Aorta (tissue), 5 donors: ENCODE results near the gene ANKRD6. TPM values are rescaled to one million over a fixed set of nuclear protein-coding genes. Genes with fewer than 3 reads are reported as not detected.
A peak's percentile ranks its signal among the peaks of the same experiment; 100 is the strongest.

ENCODE experiments used
- ATAC-seq: fragments of 200-7000 bp; cut with Tn5 transposase; one replicate; pipeline ENCODE4 v1.9.1; 2022; ENCODE audit warnings: moderate library complexity; ENCODE audit not compliant: low FRiP score
- DNase-seq, 2 donors: peaks; one replicate each; pipeline ENCODE4 v3.0.0-alpha.2; 2020
- H3K27ac ChIP-seq, 2 donors: one replicate each; pipeline ENCODE4 v1.5.1; 2013; ENCODE audit warnings: low read length in 2 of 2, mild to moderate bottlenecking in 2 of 2, moderate library complexity in 2 of 2, control low read depth in 1 of 2, inconsistent platforms in 1 of 2, low read depth in 1 of 2
- H3K27me3 ChIP-seq, 2 donors: one replicate each; pipeline ENCODE4 v1.6.1; 2013; ENCODE audit warnings: control low read depth in 1 of 2, low read length in 1 of 2, mild to moderate bottlenecking in 1 of 2, moderate library complexity in 1 of 2; ENCODE audit not compliant: insufficient read depth in 2 of 2, control insufficient read depth in 1 of 2
- H3K36me3 ChIP-seq, 2 donors: one replicate each; pipeline ENCODE4 v1.6.1; 2013; ENCODE audit warnings: control low read depth in 1 of 2, low read length in 1 of 2, mild to moderate bottlenecking in 1 of 2; ENCODE audit not compliant: insufficient read depth in 2 of 2, control insufficient read depth in 1 of 2
- H3K4me1 ChIP-seq, 2 donors: one replicate each; pipeline ENCODE4 v1.6.1; 2013; ENCODE audit warnings: low read length in 2 of 2, control low read depth in 1 of 2, mild to moderate bottlenecking in 1 of 2, moderate library complexity in 1 of 2; ENCODE audit not compliant: insufficient read depth in 2 of 2, control insufficient read depth in 1 of 2
- H3K4me3 ChIP-seq, 2 donors: one replicate each; pipeline ENCODE4 v1.5.1; 2013; ENCODE audit warnings: low read length in 2 of 2, control low read depth in 1 of 2, mild to moderate bottlenecking in 1 of 2
- H3K9me3 ChIP-seq: one replicate; pipeline ENCODE4 v1.6.1; 2013; ENCODE audit warnings: mild to moderate bottlenecking, low read length; ENCODE audit not compliant: control insufficient read depth
- WGBS, 2 donors: extraction: QIAGEN DNeasy Blood & Tissue Kit; methylation state at CpG; one replicate each; pipeline ENCODE4 v1.1.7; 2013; 5-methylcytosine and 5-hydroxymethylcytosine counted together
- intact Hi-C, 2 donors: fragments of 100-400 bp; cut with DNase I; formaldehyde crosslinking; loops; one replicate each; pipeline versions ENCODE4 v1.14.2 to v1.15.0; 2022
- polyA plus RNA-seq, 2 donors: library from polyadenylated mRNA; stranded (reverse); fragments of 200-250 nt; gene quantifications; one replicate each; pipeline ENCODE4 v1.2.3, GENCODE V29; 2013
- total RNA-seq, 2 donors: library from RNA; stranded (reverse); fragmentation: NEBNext Ultra II Directional; extraction: Animal tissue kit (Norgen Biotek cat#: 25700); gene quantifications; one replicate each; pipeline ENCODE4 v1.2.1, GENCODE V29; 2021
- donor health status: healthy with polysubstance abuse.
- donor health status: Bipolar disorder and iron deficiency.
- donor health status: DM: no; HTN: no; CAD: no.
- donor health status: DM: no; HTN: no; CAD: no.
- donor health status: DM: yes; HTN: yes; CAD: no.

Gene ANKRD6
- total and polyA plus RNA-seq, 4 donors, result 21.4 to 45.9 (median 32.5) TPM

DNA sequence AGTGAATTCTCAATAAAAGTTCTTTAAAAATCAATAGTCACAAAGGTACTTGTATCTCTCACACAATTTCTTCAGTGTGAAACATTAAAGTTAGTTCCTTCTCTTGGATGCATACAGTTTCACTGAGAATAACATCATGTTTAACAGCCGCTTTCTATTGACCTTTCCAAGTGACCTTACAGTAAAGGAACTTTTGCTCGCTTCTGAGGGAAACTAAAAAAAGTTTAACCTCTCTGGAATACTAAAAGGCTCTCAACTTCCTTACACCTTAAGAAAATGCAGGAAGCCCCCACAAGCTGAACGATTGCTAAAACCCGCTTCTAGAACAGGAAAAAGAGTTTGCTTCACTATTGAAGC lies 22.2 kb upstream of the ANKRD6 start:
- DNase-seq (no peak), ATAC-seq (no peak)
- H3K27ac ChIP-seq, result no peak overlapping the region
- no peaks in the 10 kb centered on the region for H3K27me3 ChIP-seq
- WGBS, 2 donors, result 12 to 26% methylated on average over 4 of the region's 4 CpGs
- no peaks in the 10 kb centered on the region for H3K9me3 ChIP-seq
- intact Hi-C loops, result no loop called here
- H3K4me1 ChIP-seq, result no peaks in the 10 kb centered on the region
- H3K4me3 ChIP-seq, result peak overlapping the region; percentile 60 to 91
- no peaks in the 10 kb centered on the region for H3K36me3 ChIP-seq

DNA sequence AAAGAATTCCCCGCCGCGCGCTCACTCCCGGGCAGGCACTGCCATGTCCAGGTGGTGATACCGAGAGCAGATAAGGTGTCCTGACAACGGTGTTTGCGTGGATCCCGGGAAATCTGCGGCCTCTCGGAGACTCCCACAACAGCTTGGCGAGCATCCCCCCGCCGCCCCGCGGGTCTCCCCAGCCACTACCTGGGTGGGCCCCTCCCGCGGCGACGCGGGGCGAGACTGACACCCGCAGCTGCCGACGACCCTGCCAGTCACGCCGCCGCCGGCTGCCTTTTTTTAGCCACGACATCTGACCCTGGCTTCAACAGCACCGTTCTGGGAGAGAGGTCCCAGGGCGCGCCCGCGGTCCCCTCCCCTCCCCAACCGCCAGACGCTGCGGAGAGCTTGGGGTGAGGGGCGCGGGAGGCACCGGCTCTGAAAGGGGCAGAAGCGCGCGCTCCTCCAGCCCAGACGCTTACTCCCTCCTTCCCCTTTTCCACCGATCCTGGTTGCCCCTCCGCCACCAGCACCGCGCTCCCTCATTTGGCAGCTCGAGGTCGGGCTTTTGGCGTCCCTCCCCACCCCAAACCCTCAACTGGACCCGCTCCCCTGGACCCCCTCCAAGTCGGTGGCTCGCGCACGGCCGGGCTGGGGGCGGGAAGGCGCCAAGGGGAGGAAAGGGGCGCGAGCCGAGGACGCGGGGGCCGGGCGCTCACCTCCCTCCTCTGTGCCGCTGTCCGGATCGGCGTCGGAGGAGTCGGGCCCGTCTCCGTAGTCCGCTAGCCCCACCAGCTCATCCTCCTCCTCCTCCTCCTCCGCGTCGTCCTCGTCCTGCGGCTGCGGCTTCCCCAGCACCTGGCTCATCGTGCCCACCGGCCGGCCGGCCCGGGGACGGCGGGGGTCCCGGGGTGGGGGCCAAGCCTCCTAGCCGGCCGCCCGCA lies 21.5 kb upstream of the ANKRD6 start:
- ATAC-seq, result peak; percentile 81
- WGBS, 2 donors, result 1 to 3% methylated on average over 61 to 93 of the region's 93 CpGs
- H3K4me1 ChIP-seq, result no peaks in the 10 kb centered on the region
- H3K27ac ChIP-seq, result no peak overlapping the region
- peak overlapping the region; percentile 60 to 91 for H3K4me3 ChIP-seq
- intact Hi-C loops, result no loop called here
- DNase-seq, result peak; percentile 68 to 84
- no peaks in the 10 kb centered on the region for H3K27me3 ChIP-seq
- no peaks in the 10 kb centered on the region for H3K36me3 ChIP-seq
- H3K9me3 ChIP-seq, result no peaks in the 10 kb centered on the region

DNA sequence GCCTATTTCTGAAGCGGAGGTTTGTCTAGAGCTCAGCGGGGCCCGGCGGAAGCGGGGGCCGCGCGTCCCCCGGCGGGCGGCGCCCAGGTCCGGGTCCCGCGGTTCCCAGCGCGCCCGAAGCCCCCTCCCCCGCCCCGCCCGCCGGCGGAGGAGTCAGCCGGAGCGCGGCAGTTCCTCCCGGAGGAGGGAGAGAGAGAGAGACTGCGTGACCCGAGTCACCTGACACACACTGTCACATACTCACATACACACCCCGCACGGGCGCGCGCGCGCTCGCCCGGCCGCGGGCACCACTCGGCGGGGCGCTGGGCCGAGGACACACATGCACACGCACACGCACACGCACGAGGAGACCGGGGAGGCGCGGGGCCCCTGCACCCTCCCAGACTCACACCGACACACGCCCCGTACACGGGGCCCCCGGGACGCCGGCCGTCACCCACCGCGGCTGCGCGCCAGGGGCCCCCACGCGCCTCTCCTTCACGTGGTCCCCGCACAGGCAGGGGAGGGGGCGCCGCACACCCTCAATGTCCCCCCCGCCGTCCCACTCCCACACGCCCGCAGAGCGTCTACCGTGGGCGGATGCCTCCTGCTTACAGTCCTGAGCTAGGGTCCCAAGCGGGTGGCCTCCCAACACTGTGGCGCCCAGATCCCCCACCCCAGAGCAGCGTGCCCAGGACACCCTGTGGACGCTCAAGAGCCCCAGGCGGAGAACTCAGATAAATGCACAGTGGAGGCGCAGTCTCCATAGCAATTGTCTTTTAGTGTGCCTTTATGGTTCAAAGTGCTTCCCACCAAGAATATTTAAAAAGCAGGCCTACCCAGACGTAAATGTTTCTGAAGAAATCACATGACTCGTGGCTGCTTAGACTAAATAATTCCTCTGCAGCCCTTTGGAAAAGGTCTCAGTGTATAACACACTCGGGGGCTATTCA lies 20.6 kb upstream of the ANKRD6 start, which contains the start of gene RRAGD:
RRAGD (minus strand) TSS at position 203 of the 935 bp plus-strand sequence. CDS start 280 bp downstream, outside the sequence.
- ATAC-seq (peak; percentile 83), DNase-seq (peak; percentile 85 to 89)
- H3K4me1 ChIP-seq, result no peaks in the 10 kb centered on the region
- no peaks in the 10 kb centered on the region for H3K27me3 ChIP-seq
- H3K27ac ChIP-seq, result no peak within 1 kb of the TSS
- peak within 1 kb of the TSS; percentile 60 to 91 for H3K4me3 ChIP-seq
- H3K36me3 ChIP-seq, result no peaks in the 10 kb centered on the region
- H3K9me3 ChIP-seq, result no peaks in the 10 kb centered on the region
- WGBS, 2 donors, result 0% methylated on average over 56 to 85 of the region's 85 CpGs
- intact Hi-C loops, result no loop called here

DNA sequence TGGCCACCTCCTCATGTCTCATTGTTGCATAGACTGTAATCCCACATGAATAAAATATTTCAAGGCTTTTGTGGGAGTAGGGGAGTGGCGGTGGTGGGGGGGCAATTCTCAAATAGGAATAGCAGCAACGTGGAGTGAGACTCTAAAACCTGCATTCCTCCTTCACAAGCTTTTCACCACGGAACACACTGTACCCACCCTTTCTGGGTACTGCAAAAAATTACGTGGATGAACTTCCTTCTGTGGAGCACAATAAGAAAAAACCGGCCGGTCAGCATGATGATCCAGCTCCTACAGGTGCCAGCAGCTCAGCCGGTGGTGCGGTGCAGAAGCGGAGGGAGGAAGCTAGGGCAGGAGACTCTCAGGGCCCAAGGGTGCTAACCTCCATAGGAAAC lies 19.9 kb upstream of the ANKRD6 start:
- Histone ChIP-seq H3K36me3 (no peaks in the 10 kb centered on the region), H3K9me3 (no peaks in the 10 kb centered on the region), H3K4me3 (no peak overlapping the region), H3K4me1 (no peaks in the 10 kb centered on the region), H3K27me3 (peaks cover 0 to 3% of the 10 kb centered on the region in 2 donors), H3K27ac (no peak overlapping the region)
- no peak for DNase-seq
- WGBS, 2 donors, result 25 to 28% methylated on average over 9 of the region's 9 CpGs
- intact Hi-C loops, result no loop called here
- no peak for ATAC-seq

DNA sequence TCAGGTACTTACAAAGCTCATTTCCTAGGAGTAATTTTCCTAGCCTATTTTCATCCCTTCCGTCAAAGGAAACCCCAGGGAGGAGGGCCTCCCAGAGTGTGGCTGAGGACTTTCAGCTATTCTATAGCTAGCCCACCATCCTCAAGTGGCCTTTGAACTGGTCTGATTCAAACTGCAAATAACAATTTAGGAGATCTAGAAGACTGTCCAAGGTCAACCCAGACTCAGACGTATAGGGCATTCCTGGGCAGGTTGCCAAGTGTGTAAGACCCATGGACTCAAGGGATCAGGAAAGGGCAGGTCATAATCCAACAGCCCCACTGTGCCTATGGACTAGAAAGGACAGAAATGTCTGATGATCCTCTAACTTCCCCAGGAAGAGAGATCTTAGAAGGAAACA lies 18.7 kb upstream of the ANKRD6 start:
- intact Hi-C loops, result no loop called here
- H3K27me3 ChIP-seq, result peaks cover 0 to 3% of the 10 kb centered on the region in 2 donors
- no peaks in the 10 kb centered on the region for H3K9me3 ChIP-seq
- no peak overlapping the region for H3K27ac ChIP-seq
- DNase-seq (no peak), ATAC-seq (no peak)
- WGBS, 2 donors, result 15 to 37% methylated on average over 2 of the region's 2 CpGs
- H3K4me3 ChIP-seq, result no peak overlapping the region
- H3K4me1 ChIP-seq, result no peaks in the 10 kb centered on the region
- no peaks in the 10 kb centered on the region for H3K36me3 ChIP-seq

DNA sequence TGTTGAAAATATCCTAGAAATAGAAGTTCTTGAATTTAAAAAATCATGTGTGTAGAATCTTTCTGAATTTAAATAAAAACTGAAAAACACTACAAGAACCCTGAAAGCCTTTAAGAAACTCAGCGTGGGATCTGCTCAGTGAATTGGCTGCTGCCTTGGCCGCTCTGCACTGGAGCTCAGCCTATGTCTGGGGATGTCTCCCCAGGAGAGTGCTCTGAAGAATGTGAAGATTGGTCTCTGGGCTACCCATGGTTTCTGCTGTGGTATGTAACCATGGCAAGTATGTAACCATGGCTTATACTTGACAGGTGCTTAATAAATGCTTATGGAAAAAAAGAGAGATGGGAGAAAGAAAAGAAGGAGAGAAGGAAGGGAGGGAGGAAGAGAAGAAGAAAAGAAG lies 17.8 kb upstream of the ANKRD6 start:
- Histone ChIP-seq H3K27ac (no peak overlapping the region), H3K4me1 (no peaks in the 10 kb centered on the region), H3K9me3 (no peaks in the 10 kb centered on the region), H3K4me3 (no peak overlapping the region), H3K36me3 (no peaks in the 10 kb centered on the region), H3K27me3 (peaks cover 0 to 3% of the 10 kb centered on the region in 2 donors)
- ATAC-seq (no peak), DNase-seq (no peak)
- WGBS, 2 donors, result 95 to 99% methylated on average over 2 of the region's 2 CpGs
- intact Hi-C loops, result no loop called here

DNA sequence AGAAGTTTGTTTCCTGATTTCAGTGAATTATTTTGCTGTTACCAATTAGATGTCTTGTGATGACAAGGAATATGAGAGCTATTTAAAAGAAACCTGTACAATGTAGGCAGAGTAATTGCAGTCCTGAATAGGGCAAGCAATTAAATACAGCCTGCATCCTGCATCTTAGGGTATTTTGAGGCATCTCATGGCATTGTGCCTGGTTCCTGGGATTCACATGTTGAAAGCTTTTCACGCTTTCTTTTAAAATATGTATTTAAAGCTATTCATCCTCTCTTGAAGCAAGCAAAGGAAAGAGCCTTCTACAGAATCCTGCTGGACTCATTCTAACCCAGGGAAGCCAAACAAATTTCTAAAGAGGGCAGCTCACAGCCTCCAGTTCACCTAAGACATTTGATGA lies 16.2 kb upstream of the ANKRD6 start:
- no peak for ATAC-seq
- Histone ChIP-seq H3K9me3 (no peaks in the 10 kb centered on the region), H3K27me3 (peaks cover 0 to 3% of the 10 kb centered on the region in 2 donors), H3K4me1 (no peaks in the 10 kb centered on the region), H3K27ac (no peak overlapping the region), H3K36me3 (no peaks in the 10 kb centered on the region), H3K4me3 (no peak overlapping the region)
- 97 to 98% methylated on average over 1 of the region's 1 CpG for WGBS, 2 donors
- DNase-seq, result no peak
- intact Hi-C loops, result no loop called here

DNA sequence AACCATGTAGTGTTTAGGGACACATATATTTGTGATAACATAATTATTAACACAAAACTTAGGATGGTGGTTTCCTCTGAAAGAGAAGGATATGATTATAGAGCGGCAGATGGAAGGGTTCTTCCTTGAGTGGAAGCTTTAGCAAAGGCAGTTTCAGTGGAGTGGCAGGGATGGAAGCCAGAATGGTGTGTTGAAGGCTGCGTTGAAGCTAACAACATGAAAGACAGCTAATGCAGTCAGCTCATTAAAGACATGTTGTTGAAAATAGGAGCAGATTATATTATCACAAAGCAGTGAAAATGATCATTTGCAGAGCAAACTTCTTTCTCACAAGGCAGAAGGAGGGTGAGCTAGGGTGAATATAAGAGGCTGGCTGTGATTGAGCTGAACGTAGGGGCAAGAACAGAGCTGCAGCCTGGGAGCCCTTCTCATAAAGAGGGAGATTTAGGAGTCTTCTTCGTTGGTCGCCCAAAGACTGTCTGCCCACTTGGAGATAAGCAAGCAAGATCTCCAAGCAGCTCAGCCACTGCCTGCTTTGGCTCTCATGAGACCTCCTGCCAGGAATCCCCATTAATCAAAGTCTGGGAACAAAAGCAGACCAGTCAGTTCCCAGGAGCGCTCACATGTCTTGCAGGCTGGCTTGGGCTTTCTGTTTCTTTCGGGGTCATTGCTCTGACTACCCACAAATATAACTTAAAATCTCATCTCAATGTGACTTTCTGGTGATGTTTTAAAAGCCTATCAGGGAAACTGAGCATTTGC lies 2.6 kb upstream of the ANKRD6 start:
- Histone ChIP-seq H3K27ac (no peak overlapping the region), H3K4me3 (no peak overlapping the region), H3K9me3 (no peaks in the 10 kb centered on the region), H3K4me1 (peaks cover 1 to 5% of the 10 kb centered on the region in 2 donors), H3K27me3 (no peaks in the 10 kb centered on the region), H3K36me3 (no peaks in the 10 kb centered on the region)
- DNase-seq, result no peak
- WGBS, 2 donors, result 15 to 24% methylated on average over 7 of the region's 7 CpGs
- intact Hi-C loops, result loop anchor here in 1 of 2 donors (5.0 kb wide), 1 partner anchor 167 kb away; no protein-coding TSS in a partner anchor
- no peak for ATAC-seq
